Endothelial cell of umbilical vein (primary cell): ENCODE data around the gene NEDD4L.

Source experiments
- CTCF ChIP-seq, 2 donors: IDR thresholded peaks; 1 replicate in 1 of 2; 2 replicates in 1 of 2; pipeline ENCODE4 v1.5.1; 2011; ENCODE audit warnings: low read length in 2 of 2, mild to moderate bottlenecking in 2 of 2, moderate library complexity in 2 of 2, control low read depth in 1 of 2, inconsistent platforms in 1 of 2, low read depth in 1 of 2; ENCODE audit not compliant: insufficient read depth in 1 of 2; ENCODE audit errors: extremely low read depth in 1 of 2
- EZH2 ChIP-seq: IDR thresholded peaks from 2 replicates; pipeline ENCODE4 v1.6.1; 2012; ENCODE audit warnings: borderline replicate concordance, low read depth, mild to moderate bottlenecking, moderate library complexity, low read length, inconsistent platforms; ENCODE audit not compliant: severe bottlenecking
- FOS ChIP-seq: IDR thresholded peaks from 2 replicates; pipeline ENCODE4 v1.6.1; 2011; ENCODE audit warnings: mild to moderate bottlenecking, low read length, moderate library complexity, borderline replicate concordance; ENCODE audit not compliant: insufficient read depth
- GATA2 ChIP-seq: IDR thresholded peaks from 2 replicates; pipeline ENCODE4 v1.7.0; 2011; ENCODE audit warnings: low read depth, mild to moderate bottlenecking, moderate library complexity, mixed read lengths, low read length; ENCODE audit not compliant: insufficient read length, insufficient read depth
- JUN ChIP-seq: IDR thresholded peaks from 2 replicates; pipeline ENCODE4 v1.6.1; 2011; ENCODE audit warnings: borderline replicate concordance, low read depth; ENCODE audit not compliant: insufficient read length, insufficient read depth
- MAX ChIP-seq: IDR thresholded peaks from 2 replicates; pipeline ENCODE4 v1.6.1; 2011; ENCODE audit not compliant: insufficient read depth, insufficient read length
- MYC ChIP-seq: IDR thresholded peaks from one replicate; pipeline ENCODE4 v1.6.1; 2011; ENCODE audit warnings: mild to moderate bottlenecking, low read depth, low read length
- POLR2A ChIP-seq: IDR thresholded peaks from 2 replicates; pipeline ENCODE4 v1.6.1; 2012; ENCODE audit warnings: low read depth, mild to moderate bottlenecking, control low read depth, low read length
- POLR2AphosphoS5 ChIP-seq: IDR thresholded peaks from 2 replicates; pipeline ENCODE4 v1.6.1; 2012; ENCODE audit warnings: low read depth, mild to moderate bottlenecking, control low read depth, low read length, moderate library complexity; ENCODE audit not compliant: insufficient read depth

GRCh38 chr18:58139459-58140386 is 95.7 kb downstream of the NEDD4L start:
- TF ChIP-seq CTCF (IDR thresholded peaks at IDR 0.05; ENCODE audit: extremely low read depth in 1 of 2, insufficient read depth in 1 of 2, low read depth in 1 of 2, low read length in 2 of 2): no peak
- no peak for TF ChIP-seq JUN
- TF ChIP-seq EZH2: no peak
- TF ChIP-seq POLR2A: no peak
- TF ChIP-seq MYC: no peak
- TF ChIP-seq POLR2AphosphoS5: no peak
- no peak for TF ChIP-seq MAX
- no peak for TF ChIP-seq FOS
- no peak for TF ChIP-seq GATA2
